Fibroblast of the conjunctiva (primary cell): ENCODE data around the gene PTPN22.

ENCODE experiments used
- DNase-seq: peaks from one replicate; pipeline ENCODE4 v3.0.0-alpha.2; 2010; ENCODE audit warnings: low read depth

The PTPN22 gene

GRCh38 chr1:113849072-113849471, 22.4 kb downstream of the PTPN22 start:
- DNase-seq = no peak

GRCh38 chr1:113846391-113847035, 25.0 kb downstream of the PTPN22 start:
- DNase-seq = no peak

- no peak for DNase-seq
Measured at GRCh38 chr1:113836534-113836933, 35.0 kb downstream of the PTPN22 start.

GRCh38 chr1:113835686-113836290, 35.7 kb downstream of the PTPN22 start:
- DNase-seq = peak; percentile 23

GRCh38 chr1:113834716-113835115, 36.8 kb downstream of the PTPN22 start:
- DNase-seq = no peak

- no peak for DNase-seq
Measured at GRCh38 chr1:113830039-113830438, 41.5 kb downstream of the PTPN22 start.

- DNase-seq = no peak
Measured at GRCh38 chr1:113821916-113822315, 49.6 kb downstream of the PTPN22 start.

- DNase-seq = no peak
Measured at GRCh38 chr1:113818578-113818977, 52.9 kb downstream of the PTPN22 start.

GRCh38 chr1:113813218-113813617, 58.3 kb downstream of the PTPN22 start:
- no peak for DNase-seq

- no peak for DNase-seq
Measured at GRCh38 chr1:113812661-113813135, 58.8 kb downstream of the PTPN22 start.

- peak; percentile 98 for DNase-seq
Measured at GRCh38 chr1:113811888-113812660, 59.4 kb downstream of the PTPN22 start, which contains the start of gene RSBN1. RSBN1 (minus strand) TSS chr1:113812476; CDS start chr1:113812412, 64 bp downstream.

- no peak for DNase-seq
Measured at GRCh38 chr1:113811156-113811887, 60.2 kb downstream of the PTPN22 start.

- DNase-seq = no peak
Measured at GRCh38 chr1:113809670-113810602, 61.6 kb downstream of the PTPN22 start.

- DNase-seq = no peak
Measured at GRCh38 chr1:113808450-113809195, 62.9 kb downstream of the PTPN22 start.

GRCh38 chr1:113805639-113806038, 65.9 kb downstream of the PTPN22 start:
- DNase-seq = no peak

- DNase-seq = no peak
Measured at GRCh38 chr1:113805256-113805531, 66.3 kb downstream of the PTPN22 start.

- no peak for DNase-seq
Measured at GRCh38 chr1:113804421-113805255, 66.9 kb downstream of the PTPN22 start.

GRCh38 chr1:113802367-113803007, 69.0 kb downstream of the PTPN22 start:
- DNase-seq = no peak

- DNase-seq = no peak
Measured at GRCh38 chr1:113800487-113800886, 71.0 kb downstream of the PTPN22 start.
